Activated CD4-positive, alpha-beta T cell treated with anti-CD3 and anti-CD28 coated beads for 36 hours (primary cell): ENCODE results near the gene TRIM14. TPM values are rescaled to one million over a fixed set of nuclear protein-coding genes. Genes with fewer than 3 reads are reported as not detected.

Experiments
- ATAC-seq: fragments of 200-7000 bp; cut with Tn5 transposase; one replicate; pipeline ENCODE4 v1.10.0; 2021; ENCODE audit warnings: mild to moderate bottlenecking, moderate library complexity
- CTCF ChIA-PET: fragments of 350-600 bp; sonication (Branson Sonifier 250); formaldehyde crosslinking; loops from one replicate; lab custom pipeline; 2021; ENCODE audit warnings: antibody characterized with exemption; lab: Charles Lee
- POLR2A ChIA-PET: fragments of 350-600 bp; sonication (Branson Sonifier 250); formaldehyde crosslinking; loops from one replicate; lab custom pipeline; 2021; ENCODE audit warnings: antibody characterized with exemption, inconsistent platforms; lab: Charles Lee
- DNase-seq: peaks from one replicate; pipeline ENCODE4 v3.0.0-alpha.2; 2020
- H3K27ac Mint-ChIP-seq: one replicate; pipeline ENCODE4 v1.8.0; 2021; ENCODE audit warnings: mixed read lengths
- H3K27me3 Mint-ChIP-seq: one replicate; pipeline ENCODE4 v1.8.0; 2021; ENCODE audit warnings: mixed read lengths
- H3K36me3 Mint-ChIP-seq: one replicate; pipeline ENCODE4 v1.8.0; 2021; ENCODE audit warnings: low read depth, mixed read lengths
- H3K4me1 Mint-ChIP-seq: one replicate; pipeline ENCODE4 v1.8.0; 2021; ENCODE audit warnings: mixed read lengths
- H3K4me3 Mint-ChIP-seq: one replicate; pipeline ENCODE4 v1.8.0; 2021; ENCODE audit warnings: mild to moderate bottlenecking, moderate library complexity, mixed read lengths
- H3K9me3 Mint-ChIP-seq: one replicate; pipeline ENCODE4 v1.8.0; 2021; ENCODE audit warnings: low read depth, mixed read lengths
- intact Hi-C, 2 experiments: fragments of 100-400 bp; cut with DNase I in 1 of 2; cut with micrococcal nuclease in 1 of 2; formaldehyde crosslinking; loops; one replicate each; pipeline versions ENCODE4 v1.14.2 to v1.15.1; 2022 to 2024; cut with DNase I, micrococcal nuclease
- total RNA-seq, 2 experiments: library from RNA; stranded (reverse); gene quantifications; one replicate each; pipeline ENCODE4 v1.2.3, GENCODE V29; 2021

Gene TRIM14
- total RNA-seq, 2 experiments from 2014 or later, result 54.6 to 59.6 TPM

- Mint-ChIP-seq H3K4me3 (no peak overlapping the region), H3K9me3 (no peaks in the 10 kb centered on the region), H3K4me1 (no peaks in the 10 kb centered on the region), H3K27ac (no peak overlapping the region), H3K36me3 (peaks cover 3% of the 10 kb centered on the region), H3K27me3 (no peaks in the 10 kb centered on the region)
- ATAC-seq, result no peak
- CTCF ChIA-PET, result no interaction called here
- intact Hi-C loops, result no loop called here
- POLR2A ChIA-PET, result no interaction called here
- no peak for DNase-seq
These were observed 33.5 kb upstream of the TRIM14 start for GRCh38 chr9:98152526-98152925.

GRCh38 chr9:98150721-98151120 lies 31.7 kb upstream of the TRIM14 start:
- intact Hi-C loops, result no loop called here
- CTCF ChIA-PET, result no interaction called here
- no peaks in the 10 kb centered on the region for H3K9me3 Mint-ChIP-seq
- POLR2A ChIA-PET, result no interaction called here
- peaks cover 3% of the 10 kb centered on the region for H3K36me3 Mint-ChIP-seq
- no peak overlapping the region for H3K27ac Mint-ChIP-seq
- no peak overlapping the region for H3K4me3 Mint-ChIP-seq
- ATAC-seq, result no peak
- no peaks in the 10 kb centered on the region for H3K27me3 Mint-ChIP-seq
- no peak for DNase-seq
- H3K4me1 Mint-ChIP-seq, result no peaks in the 10 kb centered on the region

- no peaks in the 10 kb centered on the region for H3K27me3 Mint-ChIP-seq
- intact Hi-C loops, result no loop called here
- peaks cover 3% of the 10 kb centered on the region for H3K36me3 Mint-ChIP-seq
- ChIA-PET CTCF (no interaction called here), POLR2A (no interaction called here)
- H3K4me1 Mint-ChIP-seq, result no peaks in the 10 kb centered on the region
- no peaks in the 10 kb centered on the region for H3K9me3 Mint-ChIP-seq
- no peak overlapping the region for H3K4me3 Mint-ChIP-seq
- H3K27ac Mint-ChIP-seq, result no peak overlapping the region
- no peak for DNase-seq
- ATAC-seq, result no peak
These were observed 31.1 kb upstream of the TRIM14 start for GRCh38 chr9:98150164-98150563.

GRCh38 chr9:98149422-98149821 lies 30.4 kb upstream of the TRIM14 start:
- ATAC-seq (no peak), DNase-seq (no peak)
- ChIA-PET POLR2A (no interaction called here), CTCF (interaction anchor here (0.7 kb wide), 1 partner anchor 107 kb away, joined by 3 read pairs; no protein-coding TSS in a partner anchor)
- Mint-ChIP-seq H3K27ac (no peak overlapping the region), H3K27me3 (no peaks in the 10 kb centered on the region), H3K9me3 (no peaks in the 10 kb centered on the region), H3K4me3 (no peak overlapping the region), H3K36me3 (peaks cover 3% of the 10 kb centered on the region), H3K4me1 (no peaks in the 10 kb centered on the region)
- intact Hi-C loops, result no loop called here

GRCh38 chr9:98148486-98148885 lies 29.5 kb upstream of the TRIM14 start:
- no peaks in the 10 kb centered on the region for H3K4me1 Mint-ChIP-seq
- POLR2A ChIA-PET, result no interaction called here
- H3K27ac Mint-ChIP-seq, result no peak overlapping the region
- H3K4me3 Mint-ChIP-seq, result no peak overlapping the region
- intact Hi-C loops, result no loop called here
- no peak for ATAC-seq
- CTCF ChIA-PET, result no interaction called here
- H3K9me3 Mint-ChIP-seq, result no peaks in the 10 kb centered on the region
- H3K36me3 Mint-ChIP-seq, result no peaks in the 10 kb centered on the region
- H3K27me3 Mint-ChIP-seq, result no peaks in the 10 kb centered on the region
- no peak for DNase-seq

- DNase-seq (no peak), ATAC-seq (no peak)
- ChIA-PET POLR2A (interaction anchor here (0.6 kb wide), 1 partner anchor 629 kb away, joined by 3 read pairs; no protein-coding TSS in a partner anchor), CTCF (interaction anchor here (0.9 kb wide), 1 partner anchor 116 kb away, joined by 3 read pairs; no protein-coding TSS in a partner anchor)
- H3K27ac Mint-ChIP-seq, result no peak overlapping the region
- H3K4me3 Mint-ChIP-seq, result no peak overlapping the region
- no peaks in the 10 kb centered on the region for H3K9me3 Mint-ChIP-seq
- no peaks in the 10 kb centered on the region for H3K4me1 Mint-ChIP-seq
- H3K36me3 Mint-ChIP-seq, result no peaks in the 10 kb centered on the region
- intact Hi-C loops, result no loop called here
- H3K27me3 Mint-ChIP-seq, result no peaks in the 10 kb centered on the region
These were observed 28.6 kb upstream of the TRIM14 start for GRCh38 chr9:98147582-98147981.

- Mint-ChIP-seq H3K27me3 (no peaks in the 10 kb centered on the region), H3K4me1 (no peaks in the 10 kb centered on the region), H3K36me3 (no peaks in the 10 kb centered on the region), H3K27ac (no peak overlapping the region), H3K9me3 (no peaks in the 10 kb centered on the region), H3K4me3 (no peak overlapping the region)
- no peak for DNase-seq
- intact Hi-C loops, result no loop called here
- POLR2A ChIA-PET, result interaction anchor here (1.0 kb wide), 1 partner anchor 47 kb away, joined by 5 read pairs; no protein-coding TSS in a partner anchor
- CTCF ChIA-PET, result no interaction called here
- no peak for ATAC-seq
These were observed 27.3 kb upstream of the TRIM14 start for GRCh38 chr9:98146101-98146991.

GRCh38 chr9:98144631-98145030 lies 25.6 kb upstream of the TRIM14 start:
- ChIA-PET CTCF (no interaction called here), POLR2A (interaction anchor here (0.7 kb wide), 1 partner anchor 74 kb away, joined by 3 read pairs; no protein-coding TSS in a partner anchor)
- no peaks in the 10 kb centered on the region for H3K4me1 Mint-ChIP-seq
- intact Hi-C loops, result no loop called here
- H3K27ac Mint-ChIP-seq, result no peak overlapping the region
- DNase-seq, result no peak
- no peaks in the 10 kb centered on the region for H3K27me3 Mint-ChIP-seq
- no peaks in the 10 kb centered on the region for H3K36me3 Mint-ChIP-seq
- no peak overlapping the region for H3K4me3 Mint-ChIP-seq
- ATAC-seq, result no peak
- H3K9me3 Mint-ChIP-seq, result no peaks in the 10 kb centered on the region

GRCh38 chr9:98144076-98144475 lies 25.1 kb upstream of the TRIM14 start:
- ChIA-PET CTCF (no interaction called here), POLR2A (interaction anchor here (0.7 kb wide), 1 partner anchor 73 kb away, joined by 3 read pairs; no protein-coding TSS in a partner anchor)
- Mint-ChIP-seq H3K9me3 (no peaks in the 10 kb centered on the region), H3K4me3 (no peak overlapping the region), H3K27ac (no peak overlapping the region), H3K27me3 (no peaks in the 10 kb centered on the region), H3K4me1 (no peaks in the 10 kb centered on the region), H3K36me3 (no peaks in the 10 kb centered on the region)
- ATAC-seq (no peak), DNase-seq (no peak)
- intact Hi-C loops, result no loop called here

GRCh38 chr9:98142925-98143481 lies 24.0 kb upstream of the TRIM14 start:
- Mint-ChIP-seq H3K4me3 (no peak overlapping the region), H3K27ac (no peak overlapping the region), H3K36me3 (no peaks in the 10 kb centered on the region), H3K4me1 (no peaks in the 10 kb centered on the region), H3K9me3 (no peaks in the 10 kb centered on the region), H3K27me3 (no peaks in the 10 kb centered on the region)
- POLR2A ChIA-PET, result no interaction called here
- intact Hi-C loops, result no loop called here
- CTCF ChIA-PET, result interaction anchor here (0.6 kb wide), 1 partner anchor 116 kb away, joined by 3 read pairs; no protein-coding TSS in a partner anchor
- ATAC-seq, result no peak
- no peak for DNase-seq

- CTCF ChIA-PET, result no interaction called here
- Mint-ChIP-seq H3K9me3 (no peaks in the 10 kb centered on the region), H3K4me3 (no peak overlapping the region), H3K27ac (no peak overlapping the region), H3K36me3 (no peaks in the 10 kb centered on the region), H3K27me3 (no peaks in the 10 kb centered on the region), H3K4me1 (no peaks in the 10 kb centered on the region)
- POLR2A ChIA-PET, result no interaction called here
- no peak for ATAC-seq
- intact Hi-C loops, result no loop called here
- no peak for DNase-seq
These were observed 23.3 kb upstream of the TRIM14 start for GRCh38 chr9:98142182-98142907.
